GM18870 (cell line): ENCODE results near the gene GPC6.
"Not testable (repeated sequence)": the region's sequence is repeated elsewhere in the genome, so short reads cannot be mapped to it uniquely, and the experiment has no call there.

Experiments used
- ATAC-seq: cut with Tn5 transposase; IDR thresholded peaks from one replicate; pipeline ENCODE4 v1.9.1; 2021; ENCODE audit warnings: moderate library complexity; ENCODE audit not compliant: unreplicated experiment

The GPC6 gene

DNA sequence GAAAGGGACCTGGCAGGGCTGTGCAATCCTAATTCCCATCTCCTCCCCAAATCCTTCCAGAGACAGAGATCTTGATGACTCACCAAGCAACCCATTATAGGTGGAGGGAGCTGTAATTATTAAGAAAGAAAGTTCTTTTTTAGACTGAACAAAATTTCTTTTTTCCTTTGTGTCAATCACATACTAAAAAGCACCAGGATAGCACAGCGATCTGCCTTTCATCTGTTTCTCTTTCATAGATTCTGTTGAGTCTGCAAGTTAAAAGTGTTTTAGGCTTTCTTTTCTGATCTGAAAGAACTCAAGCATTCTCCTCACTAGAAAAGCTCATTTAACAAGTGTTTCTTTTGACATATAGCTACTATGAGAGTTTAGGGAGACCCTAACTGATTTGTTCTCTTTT lies 1030.1 kb downstream of the GPC6 start:
- no peak for ATAC-seq

DNA sequence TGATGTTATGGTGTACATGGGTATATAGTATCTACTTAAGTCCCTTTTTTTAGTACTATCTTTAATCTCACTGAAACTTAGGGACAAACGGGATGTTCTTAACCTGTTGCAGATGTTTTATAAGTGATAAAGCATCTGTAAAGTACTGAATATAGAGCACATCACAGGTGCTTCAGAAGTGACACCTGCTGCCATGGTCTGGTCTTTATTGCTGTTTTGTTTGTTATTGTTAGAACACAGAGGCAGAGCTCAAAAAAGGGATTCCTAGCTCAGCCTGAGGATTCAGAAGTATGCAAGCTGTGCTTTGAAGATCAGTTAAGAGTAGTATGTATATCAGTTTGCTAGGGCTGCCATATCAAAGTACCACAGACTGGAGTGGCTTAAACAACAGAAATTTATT lies 1033.4 kb downstream of the GPC6 start:
- ATAC-seq = no peak

DNA sequence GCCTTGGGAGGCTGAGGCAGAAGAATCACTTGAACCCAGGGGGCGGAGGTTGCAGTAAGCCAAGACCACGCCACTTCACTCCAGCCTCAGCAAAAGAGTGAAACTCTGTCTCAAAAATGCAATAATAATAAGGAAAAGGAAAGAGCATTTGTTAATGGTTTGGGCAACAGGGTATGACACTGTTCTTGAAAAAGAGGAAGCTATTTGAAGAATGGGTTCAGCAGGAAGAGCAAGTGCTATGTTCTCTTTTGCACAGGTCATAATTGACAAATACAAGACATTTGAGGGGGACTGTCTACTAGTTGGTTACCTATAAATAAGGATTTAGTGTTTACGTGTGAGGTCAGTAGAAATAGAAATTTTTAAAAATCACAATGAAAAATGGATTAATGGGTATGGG lies 1034.6 kb downstream of the GPC6 start:
- ATAC-seq = no peak

GRCh38 chr13:94263038-94263437 lies 1036.4 kb downstream of the GPC6 start:
- ATAC-seq = no peak

- no peak for ATAC-seq
These were observed 1041.2 kb downstream of the GPC6 start for GRCh38 chr13:94267581-94268366.

- no peak for ATAC-seq
These were observed 1042.1 kb downstream of the GPC6 start for GRCh38 chr13:94268661-94269060.

DNA sequence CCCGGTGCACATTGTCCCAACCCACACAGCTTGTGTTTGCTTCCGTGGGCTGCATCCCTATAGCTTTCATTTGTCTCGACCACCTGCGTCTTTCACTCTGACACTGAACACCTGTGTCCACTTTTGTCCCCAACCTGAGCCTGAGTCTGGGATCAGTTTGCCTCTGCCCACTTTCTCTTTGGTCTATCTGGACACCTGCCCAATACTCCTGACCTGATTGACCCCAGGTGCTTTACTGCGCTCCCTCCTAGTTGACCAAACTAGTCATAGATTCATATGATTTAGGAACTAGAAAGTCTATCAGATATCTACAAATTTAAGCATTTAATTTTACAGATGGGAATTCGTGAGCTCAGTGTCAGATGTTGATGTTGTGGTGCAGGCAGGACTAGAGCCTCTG lies 1043.0 kb downstream of the GPC6 start:
- no peak for ATAC-seq

DNA sequence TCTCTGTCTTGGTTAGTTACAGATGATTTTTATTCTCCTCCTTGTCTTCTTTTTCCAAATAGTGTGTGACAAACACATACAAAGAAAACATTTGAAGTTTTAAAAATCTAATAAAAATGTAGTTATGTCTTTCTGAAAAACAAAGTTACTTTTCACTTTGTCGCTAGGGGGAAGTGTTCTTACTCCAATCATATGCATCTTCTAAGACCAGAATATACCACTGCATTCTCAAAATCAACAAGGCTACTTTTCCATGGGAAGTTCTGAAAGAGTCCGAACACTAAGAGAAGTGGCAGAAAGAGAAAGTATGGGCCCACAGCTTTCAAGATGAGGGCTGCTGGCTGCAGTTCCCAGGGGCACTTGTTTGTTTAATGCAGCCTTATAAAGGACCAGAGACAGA lies 1043.9 kb downstream of the GPC6 start:
- ATAC-seq = no peak

- no peak for ATAC-seq
These were observed 1045.4 kb downstream of the GPC6 start for GRCh38 chr13:94272038-94272437.

- no peak for ATAC-seq
These were observed 1053.7 kb downstream of the GPC6 start for GRCh38 chr13:94280349-94280748.

GRCh38 chr13:94280845-94281244 lies 1054.2 kb downstream of the GPC6 start:
- no peak for ATAC-seq

DNA sequence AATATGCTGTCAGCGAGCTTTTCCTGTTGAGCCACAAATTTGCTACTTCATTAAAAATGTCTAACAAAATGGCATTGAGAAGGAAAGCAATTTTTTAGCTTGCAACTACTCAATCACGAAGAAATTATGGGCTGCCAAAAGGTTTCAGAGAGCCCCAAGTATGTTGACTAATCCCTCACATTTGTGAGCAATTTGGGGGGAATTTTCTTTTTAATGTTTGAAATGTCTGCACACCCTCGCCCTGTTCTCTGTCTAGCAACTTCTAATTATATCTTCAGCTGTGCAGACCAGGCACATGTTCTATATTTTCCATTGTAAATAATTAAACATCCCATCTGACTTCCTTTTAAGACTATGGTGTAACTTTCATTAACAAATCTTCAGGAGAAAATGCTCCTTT lies 1060.0 kb downstream of the GPC6 start:
- no peak for ATAC-seq

GRCh38 chr13:94291631-94292322 lies 1065.2 kb downstream of the GPC6 start:
- no peak for ATAC-seq

DNA sequence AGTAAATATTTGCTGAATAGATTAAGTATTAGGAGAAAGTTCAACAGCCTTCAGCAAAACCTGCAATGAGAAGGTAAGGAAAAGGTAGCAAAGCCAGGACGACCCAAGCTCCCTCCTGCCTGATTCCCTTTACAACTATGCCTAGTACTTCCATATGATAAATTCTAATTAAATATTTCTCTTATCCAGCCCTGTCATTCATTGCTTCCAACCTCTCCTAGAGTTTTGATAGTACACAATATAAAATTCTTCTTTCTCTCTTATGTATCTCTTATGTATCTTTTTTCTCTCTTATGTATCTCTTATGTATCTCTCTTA lies 1065.7 kb downstream of the GPC6 start:
- ATAC-seq = no peak

DNA sequence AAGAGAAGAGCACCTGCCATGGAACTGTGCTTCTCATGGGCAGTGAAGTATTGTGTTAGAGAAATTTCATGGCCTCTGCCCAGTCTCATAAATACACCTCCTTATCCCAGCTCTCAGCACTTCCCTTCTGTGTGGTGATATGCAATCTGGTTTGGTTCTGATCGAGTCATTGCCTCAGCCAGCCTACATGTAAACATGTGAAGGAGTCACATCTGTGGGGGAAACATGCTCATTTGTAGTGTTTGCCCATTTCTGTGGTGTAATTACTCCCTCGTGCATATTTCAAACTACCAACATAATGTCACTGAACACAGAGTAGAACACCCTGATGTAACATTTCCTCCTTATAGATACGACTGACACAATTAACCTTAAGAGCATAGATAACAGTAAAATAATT lies 1069.9 kb downstream of the GPC6 start:
- ATAC-seq = no peak

DNA sequence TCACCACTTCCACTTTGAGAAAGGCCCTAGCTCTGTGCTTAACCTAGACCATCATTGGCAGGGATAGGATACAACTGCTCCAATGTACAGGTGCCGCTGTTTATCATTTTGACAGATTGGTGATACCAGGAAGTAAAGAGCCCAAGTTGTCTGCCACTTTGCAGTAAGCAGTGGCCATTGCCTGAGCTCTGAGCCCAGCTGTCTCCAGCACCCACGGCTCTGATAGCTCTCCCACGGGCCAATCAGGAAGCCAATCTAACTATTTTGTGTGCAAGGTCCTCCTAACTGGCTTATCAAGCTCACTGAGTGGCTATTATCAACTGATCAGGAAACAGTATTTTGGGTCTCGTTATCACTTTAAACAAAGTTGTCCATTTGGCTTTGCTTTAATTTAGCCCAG lies 1071.7 kb downstream of the GPC6 start:
- ATAC-seq = no peak

GRCh38 chr13:94300401-94300800 lies 1073.8 kb downstream of the GPC6 start:
- no peak for ATAC-seq

DNA sequence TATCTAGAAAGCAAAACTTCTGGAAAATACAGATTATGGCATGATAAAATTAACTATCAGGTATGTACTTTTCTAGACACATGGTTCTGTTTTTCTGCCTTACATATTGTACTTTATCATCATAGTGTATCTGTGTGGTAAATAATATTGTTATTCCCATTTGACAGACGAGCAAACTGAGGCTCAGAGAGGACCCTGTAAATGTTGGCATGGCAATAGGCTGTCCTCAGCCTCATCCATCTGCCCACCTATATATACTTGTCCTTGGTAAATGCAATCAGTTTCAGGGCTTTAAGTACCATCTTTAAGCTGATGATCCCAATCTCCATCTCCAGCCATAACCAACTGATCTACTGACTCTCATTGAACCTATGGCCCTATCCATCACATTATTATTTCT lies 1074.9 kb downstream of the GPC6 start:
- ATAC-seq = no peak

DNA sequence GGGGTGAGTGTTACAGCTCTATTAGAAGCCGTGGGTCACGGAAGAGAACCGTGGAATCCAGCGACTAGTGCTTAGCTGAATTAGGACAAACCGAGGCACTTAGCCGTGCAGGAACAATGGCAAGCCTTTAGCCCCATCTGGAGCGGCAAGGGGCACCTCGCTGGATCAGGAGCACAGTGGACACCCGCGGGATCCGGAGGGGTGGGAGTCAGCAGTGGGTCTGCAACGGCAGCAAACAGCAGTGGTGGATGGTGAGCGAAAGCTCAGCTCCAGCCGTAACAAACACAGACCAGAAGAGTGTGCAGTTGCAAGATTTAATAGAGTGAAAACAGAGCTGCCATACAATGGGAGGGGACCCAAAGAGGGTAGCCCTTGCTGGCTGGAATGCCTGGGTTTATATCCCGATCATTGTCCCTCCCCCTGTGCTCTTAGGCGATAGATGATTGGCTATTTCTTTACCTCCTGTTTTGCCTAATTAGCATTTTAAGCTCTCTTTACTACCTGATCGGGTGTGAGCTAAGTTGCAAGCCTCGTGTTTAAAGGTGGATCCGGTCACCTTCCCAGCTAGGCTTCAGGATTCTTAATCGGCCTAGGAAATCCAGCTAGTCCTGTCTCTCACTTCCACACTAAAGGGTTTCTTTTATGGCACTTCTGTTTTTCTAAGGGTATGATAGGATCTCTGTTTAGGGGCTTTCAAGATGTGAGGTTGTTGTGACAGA lies 1076.4 kb downstream of the GPC6 start:
- ATAC-seq = not testable (repeated sequence)

GRCh38 chr13:94303644-94304174 lies 1077.1 kb downstream of the GPC6 start:
- ATAC-seq = no peak

GRCh38 chr13:94305033-94305432 lies 1078.4 kb downstream of the GPC6 start:
- no peak for ATAC-seq

GRCh38 chr13:94305463-94305862 lies 1078.9 kb downstream of the GPC6 start:
- no peak for ATAC-seq
